Fibroblast of gingiva (primary cell): Measurements from ENCODE around the gene AARS1.
"Not testable (repeated sequence)": the region's sequence is repeated elsewhere in the genome, so short reads cannot be mapped to it uniquely, and the experiment has no call there.

Experiments used
- DNase-seq: peaks from one replicate; pipeline ENCODE4 v3.0.0-alpha.2; 2011; ENCODE audit warnings: low read depth

AARS1 gene

GRCh38 chr16:70289229-70290094, at the start of gene AARS1:
AARS1 (minus strand) TSS chr16:70289506; CDS start chr16:70282763, 6,743 bp downstream.
- peak; percentile 100 for DNase-seq

DNA sequence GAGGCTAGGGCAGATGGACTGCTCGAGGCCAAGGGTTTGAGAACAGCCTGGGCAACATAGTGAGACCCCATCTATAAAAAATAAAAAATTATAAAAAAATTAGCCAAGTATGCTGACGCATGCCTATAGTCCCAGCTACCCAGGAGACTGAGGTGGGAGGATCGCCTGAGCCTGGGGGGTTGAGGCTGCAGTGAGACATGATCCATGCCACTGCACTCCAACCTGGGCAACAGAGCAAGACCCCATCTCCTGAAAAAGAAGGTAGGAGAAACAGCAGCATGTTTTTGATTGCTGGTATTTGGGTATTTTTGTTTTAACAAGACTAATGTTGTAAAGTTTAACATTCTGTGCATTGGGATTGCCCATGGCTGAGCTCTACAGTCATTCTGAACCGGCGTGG, 48.5 kb upstream of the AARS1 start:
- no peak for DNase-seq

- not testable (repeated sequence) for DNase-seq
Observed at GRCh38 chr16:70332728-70333127, 43.4 kb upstream of the AARS1 start.

GRCh38 chr16:70331588-70332358, 42.5 kb upstream of the AARS1 start:
- no peak for DNase-seq

- DNase-seq: no peak
Observed at GRCh38 chr16:70331091-70331490, 41.8 kb upstream of the AARS1 start.

- no peak for DNase-seq
Observed at GRCh38 chr16:70324998-70325747, 35.9 kb upstream of the AARS1 start.

DNA sequence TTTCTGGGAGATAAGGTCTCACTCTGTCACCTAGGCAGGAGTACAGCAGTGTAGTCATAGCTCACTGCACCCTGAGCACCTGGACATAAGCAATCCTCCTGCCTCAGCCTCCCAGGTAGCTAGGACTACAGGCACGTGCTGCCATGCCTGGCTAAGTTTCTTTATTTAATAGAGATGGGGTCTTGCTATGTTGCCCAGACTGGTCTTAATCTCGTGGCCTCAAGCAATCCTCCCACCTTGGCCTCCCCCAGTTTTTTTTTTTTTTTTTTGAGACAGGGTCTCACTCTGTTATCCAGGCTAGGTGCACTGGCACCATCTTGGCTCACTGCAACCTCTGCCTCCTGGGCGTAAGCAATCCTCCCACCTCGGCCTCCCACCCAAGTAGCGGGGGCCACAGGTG, 30.8 kb upstream of the AARS1 start:
- no peak for DNase-seq

- not testable (repeated sequence) for DNase-seq
Observed at GRCh38 chr16:70307726-70308125, 18.4 kb upstream of the AARS1 start.

GRCh38 chr16:70306880-70307279, 17.6 kb upstream of the AARS1 start:
- DNase-seq: no peak

- no peak for DNase-seq
Observed at GRCh38 chr16:70304892-70305448, 15.7 kb upstream of the AARS1 start.

DNA sequence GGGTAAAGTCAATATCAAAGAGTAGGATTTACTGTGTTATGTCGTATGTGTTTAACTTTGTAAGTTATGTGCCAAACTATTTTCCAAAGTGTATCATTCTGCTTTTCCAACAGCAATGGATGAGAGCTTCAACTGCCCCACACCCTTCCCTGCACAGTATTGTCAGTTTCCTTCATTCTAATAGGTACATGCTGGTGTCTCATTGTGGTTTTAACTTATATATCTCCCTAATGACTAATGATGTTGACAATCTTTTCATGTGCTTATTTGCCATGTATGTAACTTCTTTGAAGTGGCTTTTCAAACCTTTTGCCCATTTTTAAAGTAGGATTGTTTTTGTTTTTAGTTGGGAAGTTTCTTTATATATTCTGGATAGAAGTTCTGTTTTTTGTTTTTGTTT, 13.4 kb upstream of the AARS1 start:
- no peak for DNase-seq

DNA sequence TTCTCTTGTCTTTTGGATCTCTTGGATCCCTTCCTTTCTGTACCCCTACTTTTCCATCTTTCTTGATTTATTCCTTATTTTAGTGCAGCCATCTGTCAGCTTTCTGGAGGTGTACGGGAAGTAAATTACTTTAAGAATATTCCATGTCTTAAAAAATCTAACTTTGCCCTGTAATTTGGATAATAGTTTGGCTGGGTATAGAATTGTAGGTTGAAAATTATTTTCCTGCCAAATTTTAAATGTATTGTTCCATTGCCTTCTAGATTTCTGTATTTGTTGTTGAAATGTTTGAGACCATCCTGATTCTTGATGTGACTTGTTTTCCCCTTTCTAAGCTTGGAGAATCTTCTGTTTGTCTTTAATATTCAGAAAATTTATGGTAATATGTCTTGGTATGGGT, 11.8 kb upstream of the AARS1 start:
- no peak for DNase-seq

DNA sequence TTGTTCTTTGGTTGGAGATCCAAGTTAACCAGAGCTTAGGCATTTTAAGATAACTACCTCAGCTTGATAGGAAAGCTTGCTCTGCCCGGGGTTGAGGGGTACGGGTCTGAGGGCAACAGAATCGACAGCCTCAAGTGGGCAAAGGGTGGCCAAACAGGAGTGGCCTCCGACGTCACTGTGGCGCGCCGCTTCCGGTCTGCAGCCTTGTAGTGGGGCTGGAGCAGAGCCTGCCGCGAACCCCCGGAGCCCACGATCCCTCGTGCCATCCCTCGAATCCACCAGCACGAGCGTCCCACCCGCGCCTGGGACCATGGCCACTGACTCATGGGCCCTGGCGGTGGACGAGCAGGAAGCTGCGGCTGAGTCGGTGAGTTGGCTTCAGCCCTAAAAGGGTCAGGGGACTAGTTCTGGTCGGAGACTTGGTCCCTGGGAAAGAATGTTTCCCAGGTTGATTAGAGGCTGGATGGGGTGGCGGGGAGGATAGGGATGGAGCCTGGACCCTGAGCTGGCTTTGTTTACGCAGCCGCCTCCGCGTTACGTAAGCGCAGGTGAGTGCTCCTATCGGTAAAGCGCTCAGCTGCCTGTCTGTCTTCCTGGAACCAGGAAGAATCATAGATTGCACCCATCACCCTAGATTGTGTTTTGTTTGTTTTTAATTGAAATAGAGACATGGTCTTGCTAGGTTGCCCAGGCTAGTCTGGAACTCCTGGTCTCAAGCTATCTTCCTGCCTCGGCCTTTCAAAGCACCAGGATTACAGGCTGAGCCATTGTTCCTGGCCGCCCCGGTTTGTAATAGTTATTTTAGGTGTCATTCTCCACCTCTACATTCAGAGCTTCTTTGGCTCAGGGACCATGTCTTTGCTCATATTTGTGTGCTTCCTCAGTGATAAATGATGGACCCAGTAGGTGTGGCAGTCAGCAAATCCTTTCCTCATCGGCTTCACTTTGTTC, 10.0 kb upstream of the AARS1 start, which contains the start of gene DDX19B:
Gene DDX19B (plus strand): TSS at position 199 of the 951 bp plus-strand sequence. CDS start 112 bp downstream, at position 311.
- DNase-seq: peak; percentile 70

DNA sequence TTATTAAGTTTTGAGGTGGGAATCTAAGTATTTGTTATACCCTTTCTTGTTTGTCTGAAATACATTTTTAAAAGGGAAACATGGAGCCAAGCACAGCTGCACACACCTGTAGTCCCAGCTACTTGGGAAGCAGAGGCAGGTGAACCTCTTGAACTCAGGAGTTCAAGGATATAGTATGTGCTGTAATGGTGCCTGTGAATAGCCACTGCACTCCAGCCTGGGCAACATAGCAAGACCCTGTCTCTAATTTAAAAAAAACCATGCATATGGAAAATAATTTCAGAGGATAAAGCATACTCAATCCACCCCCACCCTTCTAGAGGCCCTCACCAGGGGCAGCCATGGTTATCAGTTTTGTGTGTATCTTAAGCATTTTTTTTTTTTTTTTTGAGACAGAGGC, 6.3 kb upstream of the AARS1 start:
- no peak for DNase-seq

GRCh38 chr16:70294385-70295025, 5.2 kb upstream of the AARS1 start:
- DNase-seq: no peak

DNA sequence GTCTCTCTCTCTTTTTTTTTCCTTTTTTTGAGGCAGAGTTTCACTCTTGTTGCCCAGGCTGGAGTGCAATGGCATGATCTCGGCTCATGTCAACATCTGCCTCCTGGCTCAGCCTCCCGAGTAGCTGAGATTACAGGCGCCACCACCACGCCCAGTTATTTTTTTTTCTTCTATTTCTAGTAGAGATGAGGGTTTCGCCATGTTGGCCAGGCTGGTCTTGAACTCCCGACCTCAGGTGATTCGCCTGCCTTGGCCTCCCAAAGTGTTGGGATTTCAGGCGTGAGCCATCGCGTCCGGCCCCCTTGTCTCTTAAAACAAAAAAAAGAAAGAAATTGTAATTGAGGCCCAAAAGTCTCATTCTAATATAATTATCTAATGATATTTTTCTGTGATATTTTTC, 2.8 kb upstream of the AARS1 start:
- DNase-seq: not testable (repeated sequence)

- no peak for DNase-seq
Observed at GRCh38 chr16:70290949-70291519, 1.7 kb upstream of the AARS1 start.

DNA sequence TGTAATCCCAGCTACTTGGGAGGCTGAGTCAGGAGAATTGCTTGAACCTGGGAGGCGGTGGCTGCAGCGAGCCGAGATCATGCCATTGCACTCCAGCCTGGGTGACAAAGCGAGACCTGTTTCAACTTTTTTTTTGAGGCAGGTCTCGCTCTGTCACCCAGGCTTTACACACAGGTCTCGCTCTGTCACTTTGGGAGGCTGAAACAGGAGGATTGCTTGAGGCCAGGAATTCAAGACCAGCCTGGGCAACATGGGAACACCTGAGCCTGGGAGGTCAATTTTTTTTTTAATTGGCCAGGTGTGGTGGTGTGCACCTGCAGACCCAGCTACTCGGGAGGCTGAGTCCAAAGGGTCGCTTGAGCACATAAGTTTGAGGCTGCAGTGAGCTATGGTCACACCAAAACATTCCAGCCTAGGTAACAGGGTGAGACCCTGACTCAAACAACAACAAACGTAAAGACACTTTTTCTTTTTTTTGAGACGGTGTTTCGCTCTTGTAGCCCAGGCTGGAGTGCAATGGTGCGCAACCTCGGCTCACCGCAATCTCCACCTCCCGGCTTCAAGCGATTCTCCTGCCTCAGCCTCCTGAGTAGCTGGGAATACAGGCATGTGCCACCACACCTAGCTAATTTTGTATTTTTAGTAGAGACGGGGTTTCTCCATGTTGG, 1.9 kb downstream of the AARS1 start:
- not testable (repeated sequence) for DNase-seq

DNA sequence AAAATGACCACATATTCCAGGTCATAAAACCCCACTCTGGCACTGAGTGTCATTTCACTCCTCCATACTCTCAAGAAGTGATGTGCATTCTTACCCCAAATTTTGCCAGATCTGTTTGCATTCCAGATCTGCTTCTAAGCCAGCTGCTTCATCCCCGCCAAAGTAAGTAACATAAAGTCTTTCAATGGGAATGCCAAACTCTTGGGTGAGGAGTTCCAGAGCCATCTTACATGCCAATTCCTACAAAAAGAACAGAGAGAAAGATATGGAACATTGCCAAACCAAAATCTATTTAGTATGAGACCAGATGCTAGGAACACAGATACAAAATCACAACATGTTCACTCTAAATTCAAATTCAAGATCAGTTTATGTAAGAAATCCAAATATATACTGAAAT, 12.9 kb downstream of the AARS1 start:
- no peak for DNase-seq
